Right lobe of liver (tissue), 4 donors: Measurements from ENCODE around the gene NFIA.

ENCODE experiments used
- POLR2A ChIP-seq: fragments of 450-650 bp; IDR thresholded peaks from one replicate; pipeline ENCODE4 v1.6.1; 2017; ENCODE audit warnings: antibody characterized with exemption, mild to moderate bottlenecking
- TF ChIP-seq, protein P1 (sequence below), 4 donors: fragments of 200-600 bp in 3 of 4; fragments of 450-650 bp in 1 of 4; IDR thresholded peaks; one replicate each; pipeline versions ENCODE4 v1.5.1 to v1.8.0; 2016 to 2022; ENCODE audit warnings: antibody characterized with exemption in 4 of 4, mild to moderate bottlenecking in 2 of 4
- donor health status: DM: no; HTN: no; CAD: no.
- donor health status: DM: no; HTN: no; CAD: no.
- donor health status: DM: no; HTN: yes; CAD: no.

DNA sequence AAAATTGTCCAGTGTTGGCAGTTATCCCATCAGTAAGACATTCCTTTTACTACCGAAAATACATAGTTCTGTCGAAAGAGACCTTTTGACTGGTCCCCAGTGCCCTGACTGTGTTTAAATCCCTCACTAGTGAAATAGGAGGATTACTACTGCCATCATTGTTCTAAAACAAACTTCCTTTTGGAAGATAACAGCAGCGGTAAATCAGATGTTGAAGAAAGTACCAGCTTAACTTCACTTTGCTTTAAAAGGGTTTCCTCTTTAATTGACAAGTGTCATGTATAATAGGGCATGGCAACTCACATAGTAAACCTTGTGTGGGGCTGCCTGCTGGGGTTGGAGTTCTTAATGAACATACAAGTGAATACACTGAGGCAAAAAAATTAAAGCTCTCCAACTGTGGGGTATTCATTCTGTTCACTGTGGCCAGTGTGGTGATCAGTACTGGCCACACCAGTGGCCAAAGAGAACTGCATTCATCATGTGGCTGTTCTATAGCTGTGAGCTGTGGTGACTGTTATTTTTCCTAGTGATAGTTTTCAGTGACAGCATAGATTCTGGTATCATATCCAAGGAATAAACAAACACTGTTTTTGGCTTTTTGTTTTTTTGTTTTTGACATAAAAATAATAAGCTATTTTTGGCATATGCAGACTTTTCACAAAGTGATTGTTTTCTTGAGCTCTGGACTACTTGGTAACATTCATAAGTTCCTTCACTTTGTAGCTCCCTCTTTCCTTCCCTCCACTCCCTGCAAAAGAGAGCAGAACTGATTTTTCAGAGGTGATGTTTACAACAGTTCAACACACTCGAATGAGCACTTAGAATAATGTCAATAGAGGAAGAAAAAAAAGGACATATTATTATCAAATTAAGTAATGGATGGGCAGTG, 74.5 kb downstream of the NFIA start:
- no peak for TF ChIP-seq POLR2A
- TF ChIP-seq, protein P1, sequence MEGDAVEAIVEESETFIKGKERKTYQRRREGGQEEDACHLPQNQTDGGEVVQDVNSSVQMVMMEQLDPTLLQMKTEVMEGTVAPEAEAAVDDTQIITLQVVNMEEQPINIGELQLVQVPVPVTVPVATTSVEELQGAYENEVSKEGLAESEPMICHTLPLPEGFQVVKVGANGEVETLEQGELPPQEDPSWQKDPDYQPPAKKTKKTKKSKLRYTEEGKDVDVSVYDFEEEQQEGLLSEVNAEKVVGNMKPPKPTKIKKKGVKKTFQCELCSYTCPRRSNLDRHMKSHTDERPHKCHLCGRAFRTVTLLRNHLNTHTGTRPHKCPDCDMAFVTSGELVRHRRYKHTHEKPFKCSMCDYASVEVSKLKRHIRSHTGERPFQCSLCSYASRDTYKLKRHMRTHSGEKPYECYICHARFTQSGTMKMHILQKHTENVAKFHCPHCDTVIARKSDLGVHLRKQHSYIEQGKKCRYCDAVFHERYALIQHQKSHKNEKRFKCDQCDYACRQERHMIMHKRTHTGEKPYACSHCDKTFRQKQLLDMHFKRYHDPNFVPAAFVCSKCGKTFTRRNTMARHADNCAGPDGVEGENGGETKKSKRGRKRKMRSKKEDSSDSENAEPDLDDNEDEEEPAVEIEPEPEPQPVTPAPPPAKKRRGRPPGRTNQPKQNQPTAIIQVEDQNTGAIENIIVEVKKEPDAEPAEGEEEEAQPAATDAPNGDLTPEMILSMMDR (IDR thresholded peaks at IDR 0.05), result no peak
